GM12874 (cell line): Measurements from ENCODE around the gene PARP6.

Experiments used
- TF ChIP-seq, protein P1 (sequence below): IDR thresholded peaks from 2 replicates; pipeline ENCODE4 v1.5.1; 2011; ENCODE audit warnings: low read depth, mild to moderate bottlenecking, control low read depth, low read length, moderate library complexity; ENCODE audit not compliant: insufficient read depth

Gene PARP6

DNA sequence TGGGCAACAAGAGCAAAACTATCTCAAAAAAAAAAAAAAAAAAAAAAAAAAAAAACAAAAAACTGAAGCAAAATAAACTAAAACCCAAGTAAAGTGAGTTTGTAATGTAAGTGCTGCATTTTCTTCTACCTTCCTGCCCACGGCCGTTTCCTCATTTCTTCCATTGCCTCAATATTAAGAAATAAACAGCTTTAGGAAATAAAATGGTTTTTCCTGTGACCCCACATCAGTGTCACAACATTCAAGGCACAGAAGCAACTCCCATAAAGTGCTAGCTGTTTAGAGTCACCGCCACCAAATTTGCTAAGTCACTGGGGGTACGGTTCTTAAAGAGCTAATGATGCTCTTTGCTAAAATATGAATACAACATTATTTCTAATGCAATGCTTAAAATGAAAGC is 44.6 kb downstream of the PARP6 start:
- TF ChIP-seq, protein P1, sequence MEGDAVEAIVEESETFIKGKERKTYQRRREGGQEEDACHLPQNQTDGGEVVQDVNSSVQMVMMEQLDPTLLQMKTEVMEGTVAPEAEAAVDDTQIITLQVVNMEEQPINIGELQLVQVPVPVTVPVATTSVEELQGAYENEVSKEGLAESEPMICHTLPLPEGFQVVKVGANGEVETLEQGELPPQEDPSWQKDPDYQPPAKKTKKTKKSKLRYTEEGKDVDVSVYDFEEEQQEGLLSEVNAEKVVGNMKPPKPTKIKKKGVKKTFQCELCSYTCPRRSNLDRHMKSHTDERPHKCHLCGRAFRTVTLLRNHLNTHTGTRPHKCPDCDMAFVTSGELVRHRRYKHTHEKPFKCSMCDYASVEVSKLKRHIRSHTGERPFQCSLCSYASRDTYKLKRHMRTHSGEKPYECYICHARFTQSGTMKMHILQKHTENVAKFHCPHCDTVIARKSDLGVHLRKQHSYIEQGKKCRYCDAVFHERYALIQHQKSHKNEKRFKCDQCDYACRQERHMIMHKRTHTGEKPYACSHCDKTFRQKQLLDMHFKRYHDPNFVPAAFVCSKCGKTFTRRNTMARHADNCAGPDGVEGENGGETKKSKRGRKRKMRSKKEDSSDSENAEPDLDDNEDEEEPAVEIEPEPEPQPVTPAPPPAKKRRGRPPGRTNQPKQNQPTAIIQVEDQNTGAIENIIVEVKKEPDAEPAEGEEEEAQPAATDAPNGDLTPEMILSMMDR = no peak

DNA sequence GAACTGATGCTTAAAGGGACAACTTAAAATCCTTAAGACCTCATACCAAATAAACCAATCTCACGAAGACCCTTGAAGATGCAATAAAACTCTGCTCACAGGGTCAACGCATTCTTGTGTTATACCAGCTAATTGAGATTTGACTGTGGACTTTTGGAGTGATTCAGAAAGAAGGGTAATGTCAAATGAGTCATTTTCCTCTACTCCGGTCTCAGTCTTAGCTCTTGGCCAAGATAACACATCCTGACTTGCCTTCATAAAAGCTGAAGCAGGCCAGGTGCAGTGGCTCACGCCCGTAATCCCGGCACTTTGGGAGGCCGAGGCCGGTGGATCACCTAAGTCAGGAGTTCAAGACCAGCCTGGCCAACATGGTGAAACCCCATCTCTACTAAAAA is 45.2 kb downstream of the PARP6 start:
- TF ChIP-seq, protein P1 = no peak

DNA sequence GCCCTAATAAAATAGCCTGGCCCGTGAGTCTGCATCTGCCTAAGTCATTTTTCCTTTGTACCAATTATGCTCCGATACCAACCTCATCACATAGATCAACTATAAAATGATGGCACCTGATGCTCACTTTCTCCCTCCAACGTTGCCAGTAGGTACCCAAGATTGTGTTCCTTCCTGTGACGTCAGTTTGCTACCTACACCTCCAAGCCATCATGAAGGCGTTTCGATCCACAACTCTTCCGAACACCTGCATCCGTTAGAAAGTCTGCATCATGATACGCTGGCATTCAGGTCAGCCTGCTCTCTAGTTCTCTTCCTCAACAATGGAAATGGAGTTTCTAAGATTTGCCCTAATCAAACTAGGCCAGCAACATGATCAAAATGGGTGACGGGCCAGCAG is 49.1 kb downstream of the PARP6 start:
- TF ChIP-seq, protein P1 = no peak

DNA sequence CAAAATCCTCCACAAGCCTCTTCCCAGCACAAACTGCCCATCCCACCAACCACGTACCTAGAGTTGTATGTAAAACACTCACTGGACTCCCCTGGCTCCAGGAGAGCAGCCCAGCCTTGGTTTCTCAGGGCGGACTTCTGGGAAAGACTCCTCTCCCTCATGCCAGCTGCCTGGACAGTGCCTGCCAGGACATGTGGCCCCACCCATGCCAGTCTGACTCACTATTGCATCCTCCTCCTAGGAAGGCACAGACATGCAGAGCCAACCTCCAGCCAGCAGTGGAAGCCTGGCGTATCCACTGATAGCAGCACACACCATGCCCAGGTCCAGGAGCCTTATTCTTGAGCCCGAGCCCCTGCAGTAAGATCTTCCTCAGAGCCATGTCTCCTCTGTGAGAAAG is 50.0 kb downstream of the PARP6 start:
- TF ChIP-seq, protein P1 = no peak

DNA sequence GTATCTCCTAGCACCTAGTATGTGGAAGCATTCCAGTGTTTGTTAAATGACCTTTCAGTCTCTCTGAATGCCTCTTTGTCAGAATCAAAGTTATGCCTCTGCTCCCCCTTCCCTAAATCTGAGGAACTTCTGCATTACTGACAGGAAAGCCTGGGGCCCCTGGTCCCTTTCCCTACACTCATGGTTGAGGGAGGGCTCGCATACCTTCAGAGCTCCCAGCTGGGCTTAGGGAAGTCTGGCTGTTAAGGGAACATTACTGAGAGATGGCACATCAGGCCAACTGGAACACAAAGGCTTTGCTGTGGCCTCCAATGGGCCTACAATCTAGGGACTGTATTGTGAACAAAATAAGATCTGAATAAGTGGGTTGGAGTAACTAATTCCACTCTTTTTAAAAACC is 51.7 kb downstream of the PARP6 start:
- TF ChIP-seq, protein P1 = no peak

DNA sequence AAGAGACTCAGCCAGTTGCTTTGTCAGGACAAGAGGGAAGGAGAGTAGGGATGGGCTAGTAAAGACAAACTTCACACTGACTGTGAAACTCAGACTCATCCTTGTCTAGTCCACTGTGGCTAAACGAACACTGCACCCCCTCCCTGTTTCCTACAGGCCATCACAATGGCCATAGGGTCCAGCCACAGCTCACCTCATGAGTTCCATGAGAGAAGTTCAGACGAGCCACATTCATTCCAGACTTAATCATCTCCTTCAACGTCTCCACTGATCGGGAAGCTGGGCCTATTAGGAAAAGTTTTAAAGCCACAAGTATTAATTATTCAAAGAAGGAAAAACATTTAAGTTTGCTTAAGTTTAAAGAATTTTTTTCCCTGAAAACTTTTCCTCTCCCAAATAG is 55.1 kb downstream of the PARP6 start:
- TF ChIP-seq, protein P1 = no peak

DNA sequence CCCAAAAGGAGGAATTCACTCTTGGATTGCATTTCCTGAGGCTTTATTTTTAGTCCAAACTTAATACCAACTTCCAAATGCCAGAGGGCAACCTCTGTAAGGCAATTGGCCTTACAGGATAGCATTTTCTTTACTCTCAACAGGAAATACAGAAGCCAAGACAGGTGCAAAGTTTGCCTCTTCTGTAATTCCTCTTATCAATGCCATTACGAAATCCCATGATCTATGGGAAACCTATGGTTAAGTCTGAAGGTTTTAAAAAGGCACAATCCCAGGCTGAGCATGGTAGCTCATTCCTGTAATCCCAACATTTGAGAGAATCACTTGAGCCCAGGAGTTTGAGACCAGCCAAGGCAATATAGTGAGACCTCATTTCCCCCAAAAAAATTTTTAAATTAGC is 56.3 kb downstream of the PARP6 start:
- TF ChIP-seq, protein P1 = no peak
